K562 (cell line): ENCODE results near the gene CEP162. TPM values are rescaled to one million over a fixed set of nuclear protein-coding genes. Genes with fewer than 3 reads are reported as not detected.

Experiments
- ATAC-seq: fragments of 200-7000 bp; cut with Tn5 transposase; 3 replicates; pipeline ENCODE4 v1.9.1; 2020; ENCODE audit warnings: moderate library complexity
- BruUV-seq: library from RNA; stranded (reverse); fragments of 400-500 nt; replicated peaks from 2 replicates; lab custom pipeline; 2021; lab: Mats Ljungman, UMichigan
- CTCF ChIA-PET: fragments of 300-600 bp; formaldehyde crosslinking; extraction: SDS; loops from one replicate; lab custom pipeline; 2021; ENCODE audit warnings: low intra/inter-chr PET ratio; lab: Yijun Ruan, JAX
- POLR2A ChIA-PET: fragments of 300-600, 350-650 bp; sonication (Branson Sonifier 250); formaldehyde crosslinking; extraction: SDS; loops from one replicate; lab custom pipeline; 2021; ENCODE audit warnings: antibody characterized with exemption, inconsistent platforms; lab: Yijun Ruan, JAX
- DNase-seq, 4 experiments: peaks; one replicate each; pipeline versions ENCODE4 v3.0.0 to v3.0.0-alpha.2; 2011 to 2018; ENCODE audit warnings: low spot score in 3 of 4, mixed read lengths in 3 of 4; ENCODE audit errors: extremely low read depth in 1 of 4
- FAIRE-seq: peaks from 2 replicates; lab custom pipeline; 2011; peaks lifted over from hg19 to GRCh38; lab: Jason Lieb, UNC
- H2AFZ ChIP-seq: 2 replicates; pipeline ENCODE4 v1.6.0; 2011; ENCODE audit warnings: low read depth, low read length, control low read depth, inconsistent platforms
- H3K27ac ChIP-seq: fragments of 200-600 bp; 3 replicates; pipeline ENCODE4 v1.8.0; 2011; ENCODE audit warnings: low read depth, mild to moderate bottlenecking, control low read depth, inconsistent platforms, low read length, moderate library complexity, mixed read lengths; ENCODE audit errors: extremely low read depth
- H3K27me3 ChIP-seq, 2 experiments: fragments of 300-600 bp in 1 of 2; 2 replicates in 1 of 2; 3 replicates in 1 of 2; pipeline versions ENCODE4 v1.6.0 to v1.8.0; 2011; ENCODE audit warnings: inconsistent platforms in 2 of 2, low read length in 2 of 2, mild to moderate bottlenecking in 1 of 2, mixed read lengths in 1 of 2, moderate library complexity in 1 of 2; ENCODE audit not compliant: control insufficient read depth in 2 of 2, insufficient read depth in 2 of 2
- H3K36me3 ChIP-seq: fragments of 300-600 bp; 3 replicates; pipeline ENCODE4 v1.8.0; 2011; ENCODE audit warnings: mild to moderate bottlenecking, low read length, inconsistent platforms; ENCODE audit not compliant: control insufficient read depth, insufficient read depth
- H3K4me1 ChIP-seq, 2 experiments: fragments of 200-600 bp in 1 of 2; replicated peaks in 1 of 2; 2 replicates in 1 of 2; 3 replicates in 1 of 2; pipeline versions ENCODE4 v1.5.1 to v1.8.0; 2011; ENCODE audit warnings: inconsistent platforms in 2 of 2, low read length in 2 of 2, mild to moderate bottlenecking in 1 of 2, mixed read lengths in 1 of 2, moderate library complexity in 1 of 2; ENCODE audit not compliant: control insufficient read depth in 2 of 2, insufficient read depth in 2 of 2
- H3K4me2 ChIP-seq: 2 replicates; pipeline ENCODE4 v1.6.1; 2011; ENCODE audit warnings: low read length, control low read depth, inconsistent platforms, mixed read lengths; ENCODE audit not compliant: insufficient read depth
- H3K4me3 ChIP-seq: fragments of 200-600 bp; sonication (generic), shearing (Covaris generic); 2 replicates; pipeline ENCODE4 v1.5.1; 2016; ENCODE audit warnings: control low read depth, inconsistent platforms
- H3K79me2 ChIP-seq: fragments of 200-600 bp; 3 replicates; pipeline ENCODE4 v1.8.0; 2011; ENCODE audit warnings: low read length, inconsistent platforms; ENCODE audit not compliant: control insufficient read depth, insufficient read depth
- H3K9ac ChIP-seq, 2 experiments: 2 replicates each; pipeline versions ENCODE4 v1.6.0 to v1.6.1; 2011; ENCODE audit warnings: low read depth in 2 of 2, low read length in 2 of 2, control low read depth in 1 of 2, inconsistent platforms in 1 of 2, mild to moderate bottlenecking in 1 of 2, mixed read lengths in 1 of 2; ENCODE audit not compliant: insufficient read depth in 1 of 2
- H3K9me1 ChIP-seq: one replicate; pipeline ENCODE4 v1.6.0; 2011; ENCODE audit warnings: inconsistent platforms, mild to moderate bottlenecking, low read length, moderate library complexity; ENCODE audit not compliant: control insufficient read depth, insufficient read depth
- H3K9me3 ChIP-seq: replicated peaks from 2 replicates; pipeline ENCODE4 v1.5.1; 2011; ENCODE audit warnings: low read depth, low read length, inconsistent platforms; ENCODE audit not compliant: control insufficient read depth, insufficient read depth
- H4K20me1 ChIP-seq: replicated peaks from 2 replicates; pipeline ENCODE4 v1.6.1; 2011; ENCODE audit warnings: low read length, inconsistent platforms, mixed read lengths; ENCODE audit not compliant: control insufficient read depth, insufficient read depth
- DACH1 ChIP-seq: fragments of 450-650 bp; IDR thresholded peaks from 2 replicates; pipeline ENCODE4 v1.6.1; 2018; ENCODE audit not compliant: partially characterized antibody
- HMGXB4 ChIP-seq: sonication (generic); formaldehyde crosslinking; IDR thresholded peaks from 2 replicates; pipeline ENCODE4 v1.8.1; 2023; ENCODE audit warnings: mild to moderate bottlenecking, missing genetic modification reagents
- RUNX1 ChIP-seq: sonication (generic); IDR thresholded peaks from 2 replicates; pipeline ENCODE4 v1.6.1; 2016; ENCODE audit warnings: antibody characterized with exemption, low read depth
- SAP30 ChIP-seq: fragments of 200-600 bp; sonication (generic); IDR thresholded peaks from 2 replicates; pipeline ENCODE4 v1.6.1; 2012; ENCODE audit warnings: borderline replicate concordance, low read depth, mild to moderate bottlenecking, moderate library complexity, low read length, control low read depth, inconsistent platforms; ENCODE audit not compliant: insufficient read depth, poor library complexity, severe bottlenecking
- SRSF3 ChIP-seq: fragments of 200-400 bp; formaldehyde crosslinking; IDR thresholded peaks from 2 replicates; pipeline ENCODE4 v1.6.1; 2016; ENCODE audit warnings: mild to moderate bottlenecking, low read length, moderate library complexity; ENCODE audit not compliant: insufficient read depth
- U2AF1 ChIP-seq: fragments of 200-400 bp; formaldehyde crosslinking; optimal IDR thresholded peaks from 2 replicates; pipeline ENCODE3; 2017; ENCODE audit warnings: mild to moderate bottlenecking, low read depth, low read length, moderate library complexity
- ZNF347 ChIP-seq: fragments of 450-650 bp; formaldehyde crosslinking; IDR thresholded peaks from 2 replicates; pipeline ENCODE4 v1.4.0; 2020; ENCODE audit warnings: low read depth, mild to moderate bottlenecking, moderate library complexity
- ZNF518B ChIP-seq: fragments of 250-450 bp; sonication (Bioruptor Pico); IDR thresholded peaks from 2 replicates; pipeline ENCODE4 v1.5.0; 2021; ENCODE audit warnings: mild to moderate bottlenecking, moderate library complexity
- ZNF586 ChIP-seq: fragments of 450-650 bp; formaldehyde crosslinking; conservative IDR thresholded peaks from 2 replicates; pipeline ENCODE4 v1.4.0; 2020; ENCODE audit warnings: mild to moderate bottlenecking, moderate library complexity
- WGBS: fragments of 100-300 bp; shearing (Covaris generic); methylation state at CpG from one replicate; pipeline ENCODE4 v1.1.6; 2016; ENCODE audit warnings: low coverage, mixed read lengths; ENCODE audit not compliant: insufficient coverage; ENCODE audit errors: missing lambda C conversion rate; 5-methylcytosine and 5-hydroxymethylcytosine counted together
- in situ Hi-C: fragments of 300-500 bp; cut with MboI; formaldehyde crosslinking; loops from 4 replicates; pipeline ENCODE4 v1.15.0; 2018; ENCODE audit warnings: inconsistent platforms, mixed read lengths
- intact Hi-C: fragments of 100-400 bp; cut with micrococcal nuclease; formaldehyde crosslinking; loops from 2 replicates; pipeline ENCODE4 v1.14.2; 2022
- polyA plus RNA-seq, 8 experiments: library from polyadenylated mRNA; depleted of rRNA in 4 of 8; stranded (reverse) in 5 of 8; unstranded in 3 of 8; fragments of >200 nt; fragmentation: Nextera tagmentation in 2 of 8; fragmentation: Illumina TruSeq in 1 of 8; extraction: Ambion mirVana in 2 of 8; extraction: Trizol in 1 of 8; gene quantifications; 2 replicates each; pipeline versions ENCODE4 v1.2.1 to v1.2.3, GENCODE V29; 2011 to 2014; ENCODE audit warnings: inconsistent platforms in 1 of 8, missing spikeins in 1 of 8
- total RNA-seq, 7 experiments: library from RNA; depleted of rRNA in 6 of 7; stranded (reverse); fragments of >200 nt in 6 of 7; fragmentation: Illumina TruSeq in 2 of 7; extraction: Trizol in 2 of 7; gene quantifications; 2 replicates each; pipeline versions ENCODE4 v1.2.1 to v1.2.3, GENCODE V29; 2011 to 2021; ENCODE audit warnings: low replicate concordance in 1 of 7
- TF ChIP-seq, protein P1 (sequence below): sonication (generic); formaldehyde crosslinking; IDR thresholded peaks from 2 replicates; pipeline ENCODE4 v1.8.0; 2022; ENCODE audit warnings: mild to moderate bottlenecking, missing genetic modification reagents

CEP162 gene
- total and polyA plus RNA-seq, 9 of the 15 experiments (the other 6 are each of a cell fraction or from before 2014, with no cell fraction given) = 3.9 to 8.6 (median 6.7) TPM

GRCh38 chr6:84103029-84103428 is 124.4 kb downstream of the CEP162 start:
- no peak for TF ChIP-seq SRSF3
- TF ChIP-seq, protein P1, sequence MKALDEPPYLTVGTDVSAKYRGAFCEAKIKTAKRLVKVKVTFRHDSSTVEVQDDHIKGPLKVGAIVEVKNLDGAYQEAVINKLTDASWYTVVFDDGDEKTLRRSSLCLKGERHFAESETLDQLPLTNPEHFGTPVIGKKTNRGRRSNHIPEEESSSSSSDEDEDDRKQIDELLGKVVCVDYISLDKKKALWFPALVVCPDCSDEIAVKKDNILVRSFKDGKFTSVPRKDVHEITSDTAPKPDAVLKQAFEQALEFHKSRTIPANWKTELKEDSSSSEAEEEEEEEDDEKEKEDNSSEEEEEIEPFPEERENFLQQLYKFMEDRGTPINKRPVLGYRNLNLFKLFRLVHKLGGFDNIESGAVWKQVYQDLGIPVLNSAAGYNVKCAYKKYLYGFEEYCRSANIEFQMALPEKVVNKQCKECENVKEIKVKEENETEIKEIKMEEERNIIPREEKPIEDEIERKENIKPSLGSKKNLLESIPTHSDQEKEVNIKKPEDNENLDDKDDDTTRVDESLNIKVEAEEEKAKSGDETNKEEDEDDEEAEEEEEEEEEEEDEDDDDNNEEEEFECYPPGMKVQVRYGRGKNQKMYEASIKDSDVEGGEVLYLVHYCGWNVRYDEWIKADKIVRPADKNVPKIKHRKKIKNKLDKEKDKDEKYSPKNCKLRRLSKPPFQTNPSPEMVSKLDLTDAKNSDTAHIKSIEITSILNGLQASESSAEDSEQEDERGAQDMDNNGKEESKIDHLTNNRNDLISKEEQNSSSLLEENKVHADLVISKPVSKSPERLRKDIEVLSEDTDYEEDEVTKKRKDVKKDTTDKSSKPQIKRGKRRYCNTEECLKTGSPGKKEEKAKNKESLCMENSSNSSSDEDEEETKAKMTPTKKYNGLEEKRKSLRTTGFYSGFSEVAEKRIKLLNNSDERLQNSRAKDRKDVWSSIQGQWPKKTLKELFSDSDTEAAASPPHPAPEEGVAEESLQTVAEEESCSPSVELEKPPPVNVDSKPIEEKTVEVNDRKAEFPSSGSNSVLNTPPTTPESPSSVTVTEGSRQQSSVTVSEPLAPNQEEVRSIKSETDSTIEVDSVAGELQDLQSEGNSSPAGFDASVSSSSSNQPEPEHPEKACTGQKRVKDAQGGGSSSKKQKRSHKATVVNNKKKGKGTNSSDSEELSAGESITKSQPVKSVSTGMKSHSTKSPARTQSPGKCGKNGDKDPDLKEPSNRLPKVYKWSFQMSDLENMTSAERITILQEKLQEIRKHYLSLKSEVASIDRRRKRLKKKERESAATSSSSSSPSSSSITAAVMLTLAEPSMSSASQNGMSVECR (CRISPR knock-in tag) = no peak
- no peak for TF ChIP-seq DACH1
- no peak for TF ChIP-seq ZNF586 (CRISPR knock-in tag)
- no peak for TF ChIP-seq U2AF1
- TF ChIP-seq SAP30 = no peak
- TF ChIP-seq ZNF518B (CRISPR knock-in tag) = no peak
- TF ChIP-seq RUNX1 = no peak
- TF ChIP-seq HMGXB4 (CRISPR knock-in tag) = no peak
- no peak for TF ChIP-seq ZNF347 (CRISPR knock-in tag)
- no peak for DNase-seq
- Histone ChIP-seq H3K79me2 (no peaks in the 10 kb centered on the region), H2AFZ (no peak overlapping the region), H3K4me1 (no peaks in the 10 kb centered on the region), H3K4me3 (no peak overlapping the region), H3K9me3 (peaks cover 4% of the 10 kb centered on the region; the same call in 1 of the 2 replicates), H3K27me3 (no peaks in the 10 kb centered on the region), H3K27ac (no peak overlapping the region), H3K36me3 (no peaks in the 10 kb centered on the region), H4K20me1 (no peaks in the 10 kb centered on the region), H3K9ac (no peak overlapping the region), H3K9me1 (no peaks in the 10 kb centered on the region), H3K4me2 (no peak overlapping the region)
- BruUV-seq = no TSS peak
- 9% methylated on average over 1 of the region's 1 CpG for WGBS
- ChIA-PET POLR2A (interaction anchor here (0.6 to 1.3 kb wide), 3 partner anchors 10 to 1903 kb away, joined by 3 to 4 read pairs (median 3); no protein-coding TSS in a partner anchor), CTCF (no interaction called here)
- intact Hi-C loops = no loop called here
- no peak for ATAC-seq
- in situ Hi-C loops = no loop called here
- no peak for FAIRE-seq
